HG03280 (cell line): ENCODE measurements around the gene REEP2.

Experiments
- ATAC-seq: cut with Tn5 transposase; IDR thresholded peaks from one replicate; pipeline ENCODE4 v1.9.1; 2021; ENCODE audit warnings: mild to moderate bottlenecking, moderate library complexity; ENCODE audit not compliant: unreplicated experiment

Gene REEP2

DNA sequence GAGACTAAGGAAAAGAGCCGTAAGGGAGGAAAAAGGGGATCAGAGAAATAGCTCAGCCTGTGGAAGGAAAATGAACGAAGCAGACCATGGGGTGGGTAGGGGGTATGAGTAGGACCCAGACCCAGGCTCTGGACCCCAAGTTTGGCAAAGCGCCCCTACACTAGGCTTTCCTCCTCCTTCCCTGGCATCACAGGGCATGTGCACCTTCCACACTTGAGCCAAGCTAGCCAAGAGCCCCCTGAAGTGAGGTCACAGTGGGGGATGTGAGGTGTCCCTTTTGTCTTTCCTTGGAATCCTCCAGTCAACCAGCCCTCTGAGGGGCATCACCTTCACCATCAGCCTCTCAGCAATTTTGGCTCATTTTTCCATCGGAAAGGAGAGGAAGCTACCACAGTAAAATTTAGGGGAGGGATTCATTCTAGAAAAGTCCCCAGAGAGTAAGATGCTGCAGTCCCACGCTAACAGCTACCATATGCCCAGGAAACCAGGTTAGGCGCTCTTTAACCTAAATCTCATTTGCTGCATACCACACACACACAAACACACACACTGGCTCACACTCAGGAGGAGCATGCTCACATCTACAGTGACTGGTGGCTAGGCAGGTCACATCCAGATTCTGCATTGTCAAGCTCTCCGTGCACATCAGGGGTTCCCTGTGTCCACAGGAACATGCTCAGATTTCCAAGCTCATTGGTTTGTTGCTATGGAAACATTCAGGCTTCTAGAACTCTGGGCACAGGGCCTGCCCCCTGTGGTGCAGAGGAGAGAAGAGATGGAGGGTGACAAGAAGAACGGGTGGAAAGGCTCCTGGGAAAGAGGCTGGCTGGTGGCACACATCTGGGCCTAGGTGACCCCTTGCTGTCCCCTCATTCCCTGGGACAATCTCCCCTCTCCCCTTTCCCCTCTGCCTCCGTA lies 9.9 kb downstream of the REEP2 start:
- no peak for ATAC-seq

GRCh38 chr5:138449501-138450239 lies 10.8 kb downstream of the REEP2 start:
- peak; percentile 78 for ATAC-seq

DNA sequence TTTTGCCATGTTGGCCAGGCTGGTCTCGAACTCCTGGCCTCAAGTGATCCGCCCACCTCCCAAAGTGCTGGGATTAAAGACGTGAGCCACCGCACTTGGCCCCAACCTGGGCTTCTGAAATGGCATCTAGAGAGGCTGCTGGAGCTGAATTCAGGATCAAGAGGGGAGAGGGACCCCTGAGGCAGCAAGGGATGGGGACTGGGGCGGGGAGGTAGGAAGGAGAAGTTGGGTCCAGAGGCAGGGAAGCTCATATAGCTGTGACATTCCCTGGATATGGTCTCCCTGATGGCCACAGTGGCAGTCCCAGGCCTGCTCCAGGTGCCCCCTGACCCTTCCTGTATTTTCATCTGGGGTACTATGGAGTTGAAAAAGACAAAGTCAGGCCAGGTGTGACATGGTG lies 12.1 kb downstream of the REEP2 start:
- ATAC-seq: no peak

DNA sequence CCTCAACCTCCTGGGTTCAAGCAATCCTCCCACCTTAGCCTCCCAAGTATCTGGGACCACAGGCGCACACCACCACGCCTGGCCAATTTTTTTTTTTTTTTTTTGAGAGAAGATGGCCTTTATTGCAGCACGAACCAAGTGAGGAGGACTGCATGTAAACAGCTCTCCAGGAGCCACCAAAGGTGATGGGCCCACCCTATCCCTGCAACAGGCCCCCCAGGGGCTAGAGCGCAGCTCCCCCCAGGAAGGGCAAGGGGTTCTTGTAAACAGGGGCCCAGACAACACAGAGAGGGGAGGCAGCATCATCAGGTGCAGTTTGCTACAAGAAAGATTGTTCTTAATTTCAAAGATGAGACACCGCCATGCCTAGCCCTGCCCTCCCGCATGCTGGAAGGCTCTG lies 13.9 kb downstream of the REEP2 start:
- no peak for ATAC-seq

DNA sequence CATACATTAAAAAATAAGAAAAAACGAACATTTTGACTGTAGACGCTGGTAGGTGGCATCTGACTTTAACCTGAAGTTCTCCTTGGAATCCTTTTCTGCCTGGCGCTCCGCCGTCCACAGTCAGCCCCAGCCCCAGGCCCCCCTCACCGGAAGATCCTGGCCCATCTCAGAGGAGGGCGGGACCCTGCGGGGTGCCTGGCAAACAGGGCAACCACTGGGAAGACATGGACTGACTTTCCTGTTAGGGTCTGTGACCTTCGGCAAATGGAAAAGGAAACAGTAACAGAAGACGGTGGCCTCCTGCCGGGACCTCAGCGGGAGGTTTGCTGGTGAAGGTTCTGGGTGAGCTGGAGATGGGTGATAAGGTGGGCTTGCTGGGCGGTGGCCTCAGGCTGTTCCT lies 14.7 kb downstream of the REEP2 start:
- ATAC-seq: no peak

GRCh38 chr5:138454121-138454520 lies 15.3 kb downstream of the REEP2 start:
- no peak for ATAC-seq

DNA sequence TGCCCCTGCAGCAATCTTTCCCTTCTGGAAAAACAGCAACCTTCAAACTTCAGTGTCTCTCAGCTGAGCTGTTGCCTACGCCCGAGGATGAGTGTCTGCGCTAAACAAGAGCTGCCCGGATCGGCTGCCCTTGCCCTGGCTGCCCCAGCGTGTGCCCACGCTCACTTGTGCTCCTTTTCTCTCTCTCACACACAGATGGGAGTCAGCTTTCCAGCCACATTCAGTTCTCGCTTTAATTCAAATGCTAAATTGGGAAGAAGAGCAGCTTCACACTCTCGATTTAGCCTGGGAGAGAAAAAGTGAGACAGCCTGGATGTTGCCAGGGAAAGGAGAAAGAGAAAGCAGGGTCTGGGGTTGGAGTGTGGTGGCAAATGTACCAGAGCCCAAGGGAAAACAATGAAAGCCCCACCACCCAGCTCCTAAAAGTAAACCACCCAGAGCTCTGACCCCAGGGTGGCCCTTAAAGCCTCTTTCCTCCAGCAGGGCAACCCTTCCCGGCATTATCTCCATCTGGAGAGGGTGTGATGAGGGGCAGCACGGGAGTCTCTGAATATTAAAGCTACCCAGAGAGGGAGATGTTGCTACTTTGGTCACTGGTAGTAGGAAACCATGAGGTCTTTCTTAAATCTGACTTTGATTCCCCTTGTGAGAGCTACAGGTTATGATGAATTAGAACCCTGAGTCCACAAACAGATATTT lies 16.5 kb downstream of the REEP2 start:
- ATAC-seq: no peak

DNA sequence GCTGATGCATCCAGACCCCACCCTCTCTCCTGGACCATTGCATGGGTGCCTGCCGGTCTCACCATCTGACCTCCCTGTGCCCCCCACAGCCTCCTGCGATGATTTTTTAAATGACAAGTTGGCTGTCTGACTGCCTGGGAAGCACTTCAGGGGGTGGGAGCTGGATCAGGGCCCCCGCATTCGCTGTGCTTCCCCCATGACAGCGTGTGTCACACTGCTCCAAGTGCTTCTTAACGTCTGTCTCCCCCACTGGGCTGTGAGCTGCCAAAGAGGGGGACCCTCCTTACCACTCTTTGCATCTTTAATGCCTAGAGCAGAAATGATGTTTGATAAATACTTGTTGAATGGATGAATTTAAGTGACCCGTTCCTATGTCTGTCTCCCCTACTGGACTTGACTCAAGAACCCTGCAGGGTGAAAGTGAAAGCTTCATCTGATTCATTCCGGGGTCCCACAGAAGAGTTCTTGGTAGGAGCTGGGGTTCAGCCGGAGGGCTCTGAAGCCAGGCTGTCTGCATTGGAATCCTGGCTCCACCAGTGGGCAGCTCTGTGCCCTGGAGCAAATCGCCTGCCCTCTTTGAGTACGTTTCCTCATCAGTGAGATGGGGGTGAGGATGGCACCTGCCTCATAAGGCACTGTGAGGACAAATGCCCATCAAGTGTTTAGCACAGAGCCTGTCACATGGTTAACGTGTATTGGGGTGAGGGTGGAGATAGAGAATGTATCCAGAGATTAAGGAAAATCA lies 18.8 kb downstream of the REEP2 start:
- no peak for ATAC-seq

GRCh38 chr5:138458384-138458783 lies 19.5 kb downstream of the REEP2 start:
- no peak for ATAC-seq

DNA sequence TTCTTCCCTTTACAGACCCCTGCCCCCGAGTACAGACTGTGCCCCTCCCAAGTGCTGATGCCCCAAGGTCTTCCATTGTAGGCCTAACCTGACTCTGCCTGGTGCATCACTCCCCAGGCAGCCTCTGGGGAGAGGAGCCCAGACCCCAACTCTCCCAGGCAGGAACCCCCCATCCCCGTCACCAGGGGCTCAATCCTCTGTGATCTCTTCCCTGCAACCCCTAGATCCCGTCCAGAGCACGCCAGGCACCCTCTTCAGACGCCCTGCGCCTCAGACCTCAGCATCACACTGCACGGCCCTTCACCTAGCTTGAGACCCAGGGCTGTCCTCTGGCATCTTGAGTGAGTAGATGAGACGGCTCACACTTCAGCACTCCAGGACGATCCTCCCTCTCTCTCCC lies 20.0 kb downstream of the REEP2 start:
- ATAC-seq: no peak

DNA sequence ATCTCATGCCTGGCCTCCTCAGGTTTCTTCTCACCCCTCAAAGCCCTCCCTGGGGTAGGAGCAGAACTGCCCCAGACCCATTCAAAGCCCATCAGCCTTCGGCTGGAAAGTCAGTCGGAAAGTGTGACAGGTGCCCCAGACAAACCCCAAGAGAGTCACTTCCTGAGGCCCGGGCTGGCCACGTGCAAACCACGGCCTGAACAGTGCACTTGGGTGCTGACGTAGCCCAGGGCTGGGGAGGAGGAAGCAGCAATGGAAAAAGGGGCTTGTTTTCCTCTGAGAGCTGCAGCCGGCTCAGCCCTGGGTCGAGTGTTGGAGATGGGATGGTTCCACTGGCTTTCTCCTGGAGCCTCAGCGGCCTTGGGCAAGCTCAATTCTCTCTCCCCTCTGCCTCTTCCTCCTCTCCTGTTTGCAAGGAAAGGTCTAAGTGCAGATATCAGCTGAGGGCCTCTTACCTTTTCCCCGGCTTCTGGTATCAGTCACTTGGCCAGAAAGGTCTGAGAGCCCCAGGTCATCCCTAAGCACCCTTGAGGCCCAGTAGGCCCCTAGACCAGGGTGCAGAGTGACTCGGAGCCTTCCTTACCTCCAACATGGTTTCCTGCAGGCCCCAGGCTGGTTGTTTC lies 20.6 kb downstream of the REEP2 start:
- ATAC-seq: no peak

DNA sequence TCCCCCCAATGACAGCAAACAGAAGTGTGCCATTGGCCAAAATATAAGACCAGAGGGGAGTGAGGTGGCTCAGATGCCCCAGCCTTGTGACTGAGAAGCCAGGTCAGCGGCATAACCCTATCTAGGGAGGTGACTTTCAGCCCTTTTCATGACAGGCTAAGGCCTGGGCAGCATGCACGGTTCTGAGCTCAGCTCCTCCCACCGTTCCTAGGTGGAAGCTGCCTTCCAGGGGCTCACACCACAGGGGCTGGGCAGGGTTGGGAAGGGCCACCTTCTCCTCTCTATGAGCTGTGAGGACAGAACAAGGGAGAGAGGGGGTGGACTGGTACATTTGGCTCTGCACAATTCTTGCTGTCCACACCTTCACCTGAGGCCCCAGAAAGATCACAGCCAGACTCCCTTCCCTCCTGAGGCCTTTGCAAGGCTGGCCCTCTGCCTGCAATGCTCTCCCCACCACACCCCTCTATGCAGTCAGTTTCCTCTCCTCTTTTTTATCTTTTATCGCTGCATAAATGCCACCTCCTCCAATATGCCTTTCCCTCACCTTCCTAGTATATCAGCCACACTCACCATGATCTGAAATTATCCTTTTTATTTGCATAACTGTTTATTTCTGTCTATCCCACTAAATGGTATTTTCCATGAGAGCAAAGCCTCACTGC lies 21.3 kb downstream of the REEP2 start:
- no peak for ATAC-seq

GRCh38 chr5:138461343-138462125 lies 22.7 kb downstream of the REEP2 start:
- ATAC-seq: no peak

DNA sequence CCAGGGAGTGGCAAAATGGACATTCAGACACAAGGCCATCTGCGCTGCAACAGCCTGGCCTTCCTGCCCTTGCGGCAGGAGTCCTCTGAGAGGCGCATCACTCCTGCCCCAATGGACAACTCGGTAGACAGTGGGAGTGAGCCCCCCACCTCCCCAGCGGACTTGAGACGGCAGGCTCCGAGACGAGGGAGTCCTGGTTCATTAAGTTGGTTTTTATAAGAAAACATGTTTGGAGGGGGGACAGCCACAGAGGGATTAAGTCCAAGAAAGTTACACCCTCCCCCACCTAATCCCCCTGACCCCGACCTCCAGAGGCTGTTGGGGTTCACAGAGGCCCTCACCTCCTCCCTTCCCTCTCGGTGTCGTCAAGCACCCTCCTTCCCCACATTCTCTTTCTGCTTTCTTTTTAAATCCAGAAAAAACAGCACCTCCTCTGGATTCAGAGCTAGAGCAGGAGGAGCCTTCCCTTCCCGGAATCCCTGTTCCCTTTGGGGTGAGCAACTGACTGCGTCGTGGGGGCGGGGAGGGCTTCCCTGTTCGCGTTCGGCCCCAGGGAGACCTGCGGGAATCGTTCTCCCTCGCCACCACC lies 24.7 kb downstream of the REEP2 start:
- no peak for ATAC-seq

- peak; percentile 59 for ATAC-seq
Measured at GRCh38 chr5:138464008-138464387, 25.1 kb downstream of the REEP2 start.

- peak; percentile 70 for ATAC-seq
Measured at GRCh38 chr5:138464388-138465260, 25.8 kb downstream of the REEP2 start.

GRCh38 chr5:138465261-138466124 lies 26.6 kb downstream of the REEP2 start, which contains the start of gene EGR1:
TSS of gene EGR1 (plus strand) at chr5:138465479. CDS start at chr5:138465762, 283 bp downstream.
- ATAC-seq: peak; percentile 51
